CD4-positive, alpha-beta T cell treated with Interleukin-12 subunit alpha and Interleukin-12 subunit beta, for 1 hour (primary cell): Measurements from ENCODE around the gene CDKN2AIP.

Experiments used
- DNase-seq: peaks from one replicate; pipeline ENCODE4 v3.0.0-alpha.2; 2020

Gene CDKN2AIP

GRCh38 chr4:183444214-183445096, at the start of gene CDKN2AIP:
Gene CDKN2AIP, plus strand, starts transcription at chr4:183444636. Its CDS starts 162 bp downstream, at chr4:183444798.
- peak; percentile 95 for DNase-seq

GRCh38 chr4:183395395-183395794, 49.0 kb upstream of the CDKN2AIP start:
- no peak for DNase-seq

GRCh38 chr4:183396227-183396637, 48.2 kb upstream of the CDKN2AIP start:
- no peak for DNase-seq

- DNase-seq = no peak
Measured at GRCh38 chr4:183397741-183398297, 46.6 kb upstream of the CDKN2AIP start.

- peak; percentile 68 for DNase-seq
Measured at GRCh38 chr4:183398298-183399125, 45.9 kb upstream of the CDKN2AIP start.

- no peak for DNase-seq
Measured at GRCh38 chr4:183399126-183399522, 45.3 kb upstream of the CDKN2AIP start.

- no peak for DNase-seq
Measured at GRCh38 chr4:183399616-183400015, 44.8 kb upstream of the CDKN2AIP start.

GRCh38 chr4:183400035-183400434, 44.4 kb upstream of the CDKN2AIP start:
- DNase-seq = no peak

GRCh38 chr4:183401473-183401872, 43.0 kb upstream of the CDKN2AIP start:
- no peak for DNase-seq

- no peak for DNase-seq
Measured at GRCh38 chr4:183402771-183403170, 41.7 kb upstream of the CDKN2AIP start.

GRCh38 chr4:183403486-183403885, 41.0 kb upstream of the CDKN2AIP start:
- DNase-seq = no peak

- DNase-seq = no peak
Measured at GRCh38 chr4:183403961-183404360, 40.5 kb upstream of the CDKN2AIP start.

- no peak for DNase-seq
Measured at GRCh38 chr4:183405303-183405702, 39.1 kb upstream of the CDKN2AIP start.

- peak; percentile 91 for DNase-seq
Measured at GRCh38 chr4:183407128-183407585, 37.3 kb upstream of the CDKN2AIP start.

- DNase-seq = no peak
Measured at GRCh38 chr4:183407635-183408464, 36.6 kb upstream of the CDKN2AIP start.

GRCh38 chr4:183408796-183409195, 35.6 kb upstream of the CDKN2AIP start:
- no peak for DNase-seq

GRCh38 chr4:183409483-183409882, 35.0 kb upstream of the CDKN2AIP start:
- DNase-seq = no peak

GRCh38 chr4:183409934-183410333, 34.5 kb upstream of the CDKN2AIP start:
- DNase-seq = no peak

- DNase-seq = no peak
Measured at GRCh38 chr4:183411291-183411861, 33.1 kb upstream of the CDKN2AIP start.

GRCh38 chr4:183412821-183413220, 31.6 kb upstream of the CDKN2AIP start:
- no peak for DNase-seq

GRCh38 chr4:183413234-183414200, 30.9 kb upstream of the CDKN2AIP start:
- DNase-seq = no peak
